Ishikawa (cell line): ENCODE data around the gene VAV3.

Source experiments
- CEBPB ChIP-seq: IDR thresholded peaks from 2 replicates; pipeline ENCODE4 v1.6.1; 2012
- CREB1 ChIP-seq: IDR thresholded peaks from 2 replicates; pipeline ENCODE4 v1.6.1; 2012; ENCODE audit warnings: low read depth
- EGR1 ChIP-seq: IDR thresholded peaks from 2 replicates; pipeline ENCODE4 v1.6.1; 2012
- EP300 ChIP-seq: IDR thresholded peaks from 2 replicates; pipeline ENCODE4 v1.6.1; 2012; ENCODE audit warnings: borderline replicate concordance
- FOXM1 ChIP-seq: IDR thresholded peaks from 2 replicates; pipeline ENCODE4 v1.6.1; 2012; ENCODE audit warnings: low read depth, borderline replicate concordance
- NFIC ChIP-seq: IDR thresholded peaks from 2 replicates; pipeline ENCODE4 v1.6.1; 2012
- RAD21 ChIP-seq: IDR thresholded peaks from 2 replicates; pipeline ENCODE4 v1.6.1; 2012; ENCODE audit warnings: low read depth
- TCF12 ChIP-seq: IDR thresholded peaks from 2 replicates; pipeline ENCODE4 v1.6.1; 2012; ENCODE audit warnings: low read depth
- TEAD4 ChIP-seq: IDR thresholded peaks from 2 replicates; pipeline ENCODE4 v1.6.1; 2012
- YY1 ChIP-seq: IDR thresholded peaks from 2 replicates; pipeline ENCODE4 v1.6.1; 2012; ENCODE audit warnings: low read depth
- ZBTB7A ChIP-seq: IDR thresholded peaks from 2 replicates; pipeline ENCODE4 v1.6.1; 2012; ENCODE audit warnings: low read depth
- TF ChIP-seq, protein P1 (sequence below): IDR thresholded peaks from 2 replicates; pipeline ENCODE4 v1.6.1; 2012; ENCODE audit warnings: low read depth, mild to moderate bottlenecking
- TF ChIP-seq, protein P2 (sequence below): IDR thresholded peaks from 2 replicates; pipeline ENCODE4 v1.6.1; 2012
- TF ChIP-seq, protein P3 (sequence below): IDR thresholded peaks from 2 replicates; pipeline ENCODE4 v1.6.1; 2012

DNA sequence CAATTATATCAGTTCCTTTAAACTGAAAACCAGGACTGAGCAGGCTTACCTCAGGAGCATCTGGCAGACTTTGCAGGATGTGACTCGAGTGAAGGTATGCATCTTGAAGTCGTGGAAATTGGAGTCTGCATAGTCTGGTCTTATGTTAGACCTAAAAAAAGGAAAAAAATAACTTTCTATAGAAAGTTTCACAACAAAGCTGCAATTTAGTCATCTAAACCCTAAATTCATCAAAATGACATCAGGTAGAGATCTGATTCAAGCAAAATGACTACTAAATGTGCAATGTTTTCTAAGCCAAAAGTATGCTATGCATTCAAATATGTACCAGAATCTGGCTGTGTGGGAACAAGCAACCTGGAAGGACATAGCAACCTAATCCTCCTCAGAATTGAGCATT lies 260.1 kb downstream of the VAV3 start:
- no peak for TF ChIP-seq NFIC
- no peak for TF ChIP-seq EP300
- TF ChIP-seq, protein P1, sequence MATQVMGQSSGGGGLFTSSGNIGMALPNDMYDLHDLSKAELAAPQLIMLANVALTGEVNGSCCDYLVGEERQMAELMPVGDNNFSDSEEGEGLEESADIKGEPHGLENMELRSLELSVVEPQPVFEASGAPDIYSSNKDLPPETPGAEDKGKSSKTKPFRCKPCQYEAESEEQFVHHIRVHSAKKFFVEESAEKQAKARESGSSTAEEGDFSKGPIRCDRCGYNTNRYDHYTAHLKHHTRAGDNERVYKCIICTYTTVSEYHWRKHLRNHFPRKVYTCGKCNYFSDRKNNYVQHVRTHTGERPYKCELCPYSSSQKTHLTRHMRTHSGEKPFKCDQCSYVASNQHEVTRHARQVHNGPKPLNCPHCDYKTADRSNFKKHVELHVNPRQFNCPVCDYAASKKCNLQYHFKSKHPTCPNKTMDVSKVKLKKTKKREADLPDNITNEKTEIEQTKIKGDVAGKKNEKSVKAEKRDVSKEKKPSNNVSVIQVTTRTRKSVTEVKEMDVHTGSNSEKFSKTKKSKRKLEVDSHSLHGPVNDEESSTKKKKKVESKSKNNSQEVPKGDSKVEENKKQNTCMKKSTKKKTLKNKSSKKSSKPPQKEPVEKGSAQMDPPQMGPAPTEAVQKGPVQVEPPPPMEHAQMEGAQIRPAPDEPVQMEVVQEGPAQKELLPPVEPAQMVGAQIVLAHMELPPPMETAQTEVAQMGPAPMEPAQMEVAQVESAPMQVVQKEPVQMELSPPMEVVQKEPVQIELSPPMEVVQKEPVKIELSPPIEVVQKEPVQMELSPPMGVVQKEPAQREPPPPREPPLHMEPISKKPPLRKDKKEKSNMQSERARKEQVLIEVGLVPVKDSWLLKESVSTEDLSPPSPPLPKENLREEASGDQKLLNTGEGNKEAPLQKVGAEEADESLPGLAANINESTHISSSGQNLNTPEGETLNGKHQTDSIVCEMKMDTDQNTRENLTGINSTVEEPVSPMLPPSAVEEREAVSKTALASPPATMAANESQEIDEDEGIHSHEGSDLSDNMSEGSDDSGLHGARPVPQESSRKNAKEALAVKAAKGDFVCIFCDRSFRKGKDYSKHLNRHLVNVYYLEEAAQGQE, result no peak
- TF ChIP-seq TCF12, result no peak
- no peak for TF ChIP-seq RAD21
- TF ChIP-seq, protein P2, sequence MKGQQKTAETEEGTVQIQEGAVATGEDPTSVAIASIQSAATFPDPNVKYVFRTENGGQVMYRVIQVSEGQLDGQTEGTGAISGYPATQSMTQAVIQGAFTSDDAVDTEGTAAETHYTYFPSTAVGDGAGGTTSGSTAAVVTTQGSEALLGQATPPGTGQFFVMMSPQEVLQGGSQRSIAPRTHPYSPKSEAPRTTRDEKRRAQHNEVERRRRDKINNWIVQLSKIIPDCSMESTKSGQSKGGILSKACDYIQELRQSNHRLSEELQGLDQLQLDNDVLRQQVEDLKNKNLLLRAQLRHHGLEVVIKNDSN, result no peak
- no peak for TF ChIP-seq EGR1
- no peak for TF ChIP-seq CEBPB
- no peak for TF ChIP-seq YY1
- TF ChIP-seq, protein P3, sequence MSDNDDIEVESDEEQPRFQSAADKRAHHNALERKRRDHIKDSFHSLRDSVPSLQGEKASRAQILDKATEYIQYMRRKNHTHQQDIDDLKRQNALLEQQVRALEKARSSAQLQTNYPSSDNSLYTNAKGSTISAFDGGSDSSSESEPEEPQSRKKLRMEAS, result no peak
- TF ChIP-seq FOXM1, result no peak
- TF ChIP-seq CREB1, result no peak
- TF ChIP-seq ZBTB7A, result no peak
- no peak for TF ChIP-seq TEAD4
